Measurements from ENCODE around the gene DNAI2.

- TF ChIP-seq CTCF (conservative IDR thresholded peaks at IDR 0.05; ENCODE audit: low read length): no peak
- TF ChIP-seq EZH2phosphoT487 (IDR thresholded peaks at IDR 0.05; ENCODE audit: borderline replicate concordance): no peak
Measured at GRCh38 chr17:74358697-74359096, 84.7 kb downstream of the DNAI2 start.

Measured in Loucy (cell line).